Cardiac septum (tissue), 1 donor: ENCODE results near the gene DNAJC1. TPM values are rescaled to one million over a fixed set of nuclear protein-coding genes. Genes with fewer than 3 reads are reported as not detected.

Source experiments
- DNase-seq: peaks from one replicate; pipeline ENCODE4 v3.0.0-alpha.2; 2020; ENCODE audit warnings: low spot score
- intact Hi-C: fragments of 100-400 bp; cut with DNase I; formaldehyde crosslinking; loops from one replicate; pipeline ENCODE4 v1.14.0; 2022
- total RNA-seq: library from RNA; stranded (reverse); fragmentation: NEBNext Ultra II Directional; extraction: Animal tissue kit (Norgen Biotek cat#: 25700); gene quantifications from one replicate; pipeline ENCODE4 v1.2.1, GENCODE V29; 2021
- donor health status: DM: no; HTN: no; CAD: no.

DNAJC1 gene
- total RNA-seq, 1 donor from 2014 or later = 12.9 TPM

DNA sequence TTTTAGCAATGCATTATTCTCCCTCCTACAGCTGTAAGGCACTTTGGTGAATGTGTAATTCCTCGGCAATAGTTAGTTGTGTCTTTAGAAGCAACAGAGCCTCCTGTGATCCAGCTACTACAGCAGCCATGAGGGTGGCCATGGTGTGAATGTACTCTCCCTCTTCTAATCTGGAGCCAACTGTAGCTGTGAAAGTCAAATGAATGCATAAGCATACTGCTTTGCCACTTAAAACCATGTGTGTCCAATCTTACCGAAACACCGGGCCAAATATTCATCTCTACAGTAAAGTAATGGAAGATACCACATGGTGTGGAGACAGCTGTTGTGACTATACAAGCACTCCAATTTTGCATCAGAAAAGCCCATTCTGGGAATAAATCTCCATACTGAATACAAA lies 195.0 kb downstream of the DNAJC1 start:
- intact Hi-C loops = no loop called here

GRCh38 chr10:21807180-21807579 lies 196.3 kb downstream of the DNAJC1 start:
- intact Hi-C loops = no loop called here
- no peak for DNase-seq

More for the DNA sequence above, 195.0 kb downstream of the DNAJC1 start:
- DNase-seq = no peak

DNA sequence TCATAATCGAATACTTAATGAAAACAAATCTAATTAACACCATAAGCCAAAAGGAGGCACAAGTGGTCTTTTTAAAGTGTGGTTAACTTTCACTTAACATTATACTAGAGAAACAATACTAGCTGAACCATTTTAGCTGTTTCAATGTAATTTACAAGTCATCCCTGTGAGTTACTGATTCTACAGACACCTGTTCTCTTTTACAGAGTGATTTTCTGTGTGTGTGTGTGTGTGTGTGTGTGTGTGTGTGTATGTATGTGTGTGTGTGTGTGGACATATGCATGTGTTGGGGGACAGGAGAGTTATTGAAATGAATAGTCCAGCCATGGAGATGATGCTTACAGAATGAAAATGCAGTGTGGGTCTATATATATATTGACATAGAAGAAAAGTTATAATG lies 200.2 kb downstream of the DNAJC1 start:
- intact Hi-C loops = no loop called here

GRCh38 chr10:21801609-21802008 lies 201.9 kb downstream of the DNAJC1 start:
- intact Hi-C loops = no loop called here
- no peak for DNase-seq

More for the DNA sequence above, 200.2 kb downstream of the DNAJC1 start:
- no peak for DNase-seq

DNA sequence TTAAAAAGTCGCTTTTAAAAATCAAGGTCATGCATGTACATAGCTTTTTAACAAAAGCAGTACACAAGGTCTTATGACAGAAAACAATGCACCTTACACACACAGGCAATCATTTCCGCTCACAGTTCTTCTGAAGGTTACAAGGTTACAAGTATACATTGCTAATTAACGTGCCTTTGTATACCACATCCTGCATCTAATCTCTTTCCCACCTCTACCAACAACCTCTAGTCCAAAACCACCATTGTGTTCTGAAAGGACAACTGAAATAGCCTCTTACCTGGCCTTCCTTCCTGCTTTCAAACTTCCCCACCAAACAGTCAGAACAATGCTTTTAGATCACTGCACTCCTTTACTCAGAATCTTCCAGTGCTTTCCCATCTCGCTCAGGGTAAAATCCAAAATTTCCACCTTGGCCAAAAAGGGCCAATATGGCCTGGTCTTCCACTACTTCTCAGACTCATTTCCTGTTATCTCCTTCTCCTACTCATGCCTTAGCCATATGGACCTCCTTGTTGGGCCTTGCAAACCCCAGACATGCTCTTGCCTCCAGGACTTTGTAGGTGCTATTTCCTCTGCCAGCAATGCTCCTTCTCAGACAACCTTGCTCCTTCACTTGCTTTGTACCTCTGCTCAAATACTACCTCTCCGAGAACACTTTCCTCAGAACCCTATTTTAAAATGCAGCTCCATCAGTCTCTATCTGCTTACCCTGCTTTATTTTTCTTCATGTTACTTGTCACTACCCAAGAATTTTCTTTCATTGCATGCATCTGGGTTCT lies 205.4 kb downstream of the DNAJC1 start:
- intact Hi-C loops = no loop called here
- DNase-seq = no peak

- DNase-seq = no peak
- intact Hi-C loops = no loop called here
These were observed 206.0 kb downstream of the DNAJC1 start for GRCh38 chr10:21797533-21797932.

DNA sequence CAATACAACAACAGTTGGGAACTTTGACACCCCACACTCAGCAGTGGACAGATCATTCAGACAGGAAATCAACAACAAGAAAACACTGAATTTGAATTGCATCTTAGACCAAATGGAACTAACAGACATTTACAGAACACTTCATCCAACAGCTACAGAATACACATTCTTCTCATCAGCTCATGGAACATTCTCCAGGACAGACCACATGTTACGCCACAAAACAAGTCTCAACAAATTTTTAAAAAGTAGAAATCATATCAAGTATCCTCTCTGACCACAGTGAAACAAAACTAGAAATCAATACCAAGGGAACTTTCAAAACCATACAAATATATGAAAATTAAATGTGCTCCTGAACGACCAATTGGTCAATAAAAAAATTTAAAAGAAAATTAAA lies 212.3 kb downstream of the DNAJC1 start:
- no peak for DNase-seq
- intact Hi-C loops = no loop called here

- no peak for DNase-seq
- intact Hi-C loops = no loop called here
These were observed 226.6 kb downstream of the DNAJC1 start for GRCh38 chr10:21776883-21777282.

GRCh38 chr10:21771219-21771618 lies 232.3 kb downstream of the DNAJC1 start:
- intact Hi-C loops = no loop called here
- DNase-seq = no peak

GRCh38 chr10:21769041-21769440 lies 234.5 kb downstream of the DNAJC1 start:
- intact Hi-C loops = no loop called here
- no peak for DNase-seq

DNA sequence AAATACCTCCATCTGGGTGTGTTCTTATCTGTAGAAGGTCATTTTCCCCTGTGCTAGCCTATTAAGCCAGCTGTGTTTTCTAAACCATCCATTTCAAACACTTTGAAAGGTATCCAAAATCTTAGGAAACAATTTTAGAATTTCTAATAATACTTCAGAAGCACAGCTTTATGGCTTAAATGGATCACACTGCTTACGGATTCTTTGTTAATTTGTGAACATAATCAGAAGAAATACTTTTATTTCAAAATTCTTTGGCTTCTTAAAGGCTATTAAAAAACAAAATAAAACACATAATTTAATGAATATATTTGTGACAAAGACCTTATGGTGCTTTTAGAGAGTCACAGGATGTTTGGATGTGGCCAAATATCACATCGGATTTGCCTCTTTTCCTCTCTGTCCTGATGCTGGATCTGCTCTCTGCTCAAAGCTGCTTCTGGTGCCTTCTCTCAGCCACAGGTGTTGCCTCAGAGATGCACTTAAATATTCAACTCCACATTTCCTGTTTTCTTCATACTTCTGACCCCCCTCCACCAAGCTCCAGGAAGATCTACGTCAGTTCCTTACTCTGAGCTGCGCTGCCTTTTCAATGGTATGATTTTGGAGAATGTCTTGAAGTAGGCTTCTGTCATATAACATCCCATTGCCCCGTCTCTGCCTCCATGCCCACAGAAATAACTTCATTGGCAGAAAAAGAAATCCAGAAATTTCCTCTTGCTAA lies 238.9 kb downstream of the DNAJC1 start:
- intact Hi-C loops = no loop called here
- DNase-seq = no peak

DNA sequence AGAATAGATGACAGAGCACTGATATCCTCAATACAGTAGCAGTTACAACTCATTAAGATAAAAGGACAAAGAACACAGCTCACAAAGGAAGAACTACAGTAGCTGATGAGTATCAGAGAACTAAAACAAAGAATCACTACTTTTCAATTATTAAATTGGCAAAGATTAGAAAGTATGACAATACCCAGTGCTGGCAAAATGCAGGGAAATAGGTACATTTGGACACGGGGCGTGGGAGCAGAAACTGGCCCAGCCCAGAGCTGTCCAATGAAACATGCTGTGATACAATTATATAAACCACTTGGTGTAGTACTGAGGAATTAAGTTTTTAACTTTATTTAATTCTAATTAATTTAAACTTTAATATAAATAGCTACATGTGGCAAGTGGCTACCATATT lies 243.2 kb downstream of the DNAJC1 start:
- intact Hi-C loops = no loop called here

GRCh38 chr10:21759232-21759631 lies 244.3 kb downstream of the DNAJC1 start:
- no peak for DNase-seq
- intact Hi-C loops = no loop called here

More for the DNA sequence above, 243.2 kb downstream of the DNAJC1 start:
- no peak for DNase-seq

- no peak for DNase-seq
- intact Hi-C loops = no loop called here
These were observed 244.8 kb downstream of the DNAJC1 start for GRCh38 chr10:21758696-21759095.

GRCh38 chr10:21758239-21758638 lies 245.3 kb downstream of the DNAJC1 start:
- no peak for DNase-seq
- intact Hi-C loops = no loop called here

- intact Hi-C loops = no loop called here
- no peak for DNase-seq
These were observed 246.2 kb downstream of the DNAJC1 start for GRCh38 chr10:21757185-21757901.

GRCh38 chr10:21756707-21757106 lies 246.8 kb downstream of the DNAJC1 start:
- intact Hi-C loops = no loop called here
- no peak for DNase-seq

GRCh38 chr10:21754410-21755011 lies 249.0 kb downstream of the DNAJC1 start:
- intact Hi-C loops = no loop called here
- no peak for DNase-seq

GRCh38 chr10:21753497-21754270 lies 249.8 kb downstream of the DNAJC1 start:
- intact Hi-C loops = no loop called here
- DNase-seq = no peak
